GM12891 (cell line): Measurements from ENCODE around the gene ADGRL3.

ENCODE experiments used
- PAX5 ChIP-seq: IDR thresholded peaks from 2 replicates; pipeline ENCODE4 v1.6.1; 2011; ENCODE audit warnings: low read length, moderate library complexity, mild to moderate bottlenecking; ENCODE audit not compliant: insufficient read depth, severe bottlenecking
- POLR2A ChIP-seq: IDR thresholded peaks from 2 replicates; pipeline ENCODE4 v1.6.1; 2011; ENCODE audit warnings: low read depth, low read length, control low read depth
- POLR2AphosphoS5 ChIP-seq: IDR thresholded peaks from 2 replicates; pipeline ENCODE4 v1.6.1; 2011; ENCODE audit warnings: low read depth, low read length, control low read depth
- POU2F2 ChIP-seq: IDR thresholded peaks from 2 replicates; pipeline ENCODE4 v1.6.1; 2011; ENCODE audit warnings: low read depth, mild to moderate bottlenecking, control low read depth, low read length, moderate library complexity
- SPI1 ChIP-seq: IDR thresholded peaks from 2 replicates; pipeline ENCODE4 v1.6.1; 2011; ENCODE audit warnings: low read depth, low read length, control low read depth

GRCh38 chr4:61727286-61727685 lies 527.2 kb downstream of the ADGRL3 start:
- no peak for TF ChIP-seq POLR2AphosphoS5
- no peak for TF ChIP-seq POLR2A
- TF ChIP-seq POU2F2 = no peak
- TF ChIP-seq SPI1 = no peak
- TF ChIP-seq PAX5 = no peak
